Common myeloid progenitor, CD34-positive (primary cell): ENCODE results near the gene LTF.
A peak's percentile ranks its signal among the peaks of the same experiment; 100 is the strongest.
"Not testable (repeated sequence)": the region's sequence is repeated elsewhere in the genome, so short reads cannot be mapped to it uniquely, and the experiment has no call there.

Source experiments
- CTCF ChIA-PET: fragments of 350-600 bp; sonication (Branson Sonifier 250); formaldehyde crosslinking; loops from one replicate; lab custom pipeline; 2021; ENCODE audit warnings: antibody characterized with exemption; lab: Charles Lee
- POLR2A ChIA-PET: fragments of 350-600 bp; sonication (Branson Sonifier 250); formaldehyde crosslinking; loops from one replicate; lab custom pipeline; 2021; ENCODE audit warnings: antibody characterized with exemption; lab: Charles Lee
- DNase-seq, 3 donors: peaks; one replicate each; pipeline versions ENCODE4 v3.0.0 to v3.0.0-alpha.2; 2013
- H3K27ac ChIP-seq, 2 experiments: 1 replicate in 1 of 2; 2 replicates in 1 of 2; pipeline ENCODE4 v1.7.0; 2013; ENCODE audit warnings: inconsistent platforms in 2 of 2, low read length in 2 of 2, mild to moderate bottlenecking in 2 of 2, low read depth in 1 of 2, moderate library complexity in 1 of 2; ENCODE audit not compliant: severe bottlenecking in 2 of 2, insufficient read depth in 1 of 2, poor library complexity in 1 of 2
- H3K27me3 ChIP-seq, 5 experiments: replicated peaks in 2 of 5; 1 replicate in 3 of 5; 2 replicates in 2 of 5; pipeline versions ENCODE4 v1.6.1 to v1.7.0; 2013; ENCODE audit warnings: low read length in 4 of 5, mild to moderate bottlenecking in 2 of 5, moderate library complexity in 2 of 5, inconsistent platforms in 1 of 5; ENCODE audit not compliant: insufficient read depth in 5 of 5, control insufficient read depth in 4 of 5
- H3K36me3 ChIP-seq, 4 experiments: 1 replicate in 2 of 4; 2 replicates in 2 of 4; pipeline versions ENCODE4 v1.6.1 to v1.7.0; 2013; ENCODE audit warnings: low read length in 3 of 4, control low read depth in 1 of 4, mild to moderate bottlenecking in 1 of 4; ENCODE audit not compliant: control insufficient read depth in 4 of 4, insufficient read depth in 4 of 4
- H3K4me1 ChIP-seq, 4 experiments: 1 replicate in 3 of 4; 2 replicates in 1 of 4; pipeline versions ENCODE4 v1.6.1 to v1.7.1; 2013; ENCODE audit warnings: low read length in 3 of 4, mild to moderate bottlenecking in 3 of 4, control low read depth in 1 of 4, inconsistent platforms in 1 of 4, moderate library complexity in 1 of 4; ENCODE audit not compliant: control insufficient read depth in 4 of 4, insufficient read depth in 4 of 4; ENCODE audit errors: control extremely low read depth in 1 of 4
- H3K4me3 ChIP-seq, 7 experiments: 1 replicate in 4 of 7; 2 replicates in 3 of 7; pipeline versions ENCODE4 v1.5.1 to v1.7.0; 2013; ENCODE audit warnings: mild to moderate bottlenecking in 7 of 7, low read length in 6 of 7, moderate library complexity in 6 of 7, inconsistent platforms in 2 of 7, low read depth in 2 of 7, control low read depth in 1 of 7; ENCODE audit not compliant: insufficient read depth in 4 of 7, control insufficient read depth in 1 of 7; ENCODE audit errors: extremely low read depth in 1 of 7
- H3K9me3 ChIP-seq, 5 experiments: 1 replicate in 4 of 5; 2 replicates in 1 of 5; pipeline versions ENCODE4 v1.6.1 to v1.7.1; 2013; ENCODE audit warnings: low read length in 4 of 5, mild to moderate bottlenecking in 2 of 5, inconsistent platforms in 1 of 5, low read depth in 1 of 5, moderate library complexity in 1 of 5; ENCODE audit not compliant: control insufficient read depth in 4 of 5, insufficient read depth in 2 of 5; ENCODE audit errors: control extremely low read depth in 1 of 5
- WGBS: methylation state at CpG from one replicate; pipeline ENCODE4 v1.1.5; 2013; ENCODE audit not compliant: insufficient coverage; 5-methylcytosine and 5-hydroxymethylcytosine counted together

Gene LTF

DNA sequence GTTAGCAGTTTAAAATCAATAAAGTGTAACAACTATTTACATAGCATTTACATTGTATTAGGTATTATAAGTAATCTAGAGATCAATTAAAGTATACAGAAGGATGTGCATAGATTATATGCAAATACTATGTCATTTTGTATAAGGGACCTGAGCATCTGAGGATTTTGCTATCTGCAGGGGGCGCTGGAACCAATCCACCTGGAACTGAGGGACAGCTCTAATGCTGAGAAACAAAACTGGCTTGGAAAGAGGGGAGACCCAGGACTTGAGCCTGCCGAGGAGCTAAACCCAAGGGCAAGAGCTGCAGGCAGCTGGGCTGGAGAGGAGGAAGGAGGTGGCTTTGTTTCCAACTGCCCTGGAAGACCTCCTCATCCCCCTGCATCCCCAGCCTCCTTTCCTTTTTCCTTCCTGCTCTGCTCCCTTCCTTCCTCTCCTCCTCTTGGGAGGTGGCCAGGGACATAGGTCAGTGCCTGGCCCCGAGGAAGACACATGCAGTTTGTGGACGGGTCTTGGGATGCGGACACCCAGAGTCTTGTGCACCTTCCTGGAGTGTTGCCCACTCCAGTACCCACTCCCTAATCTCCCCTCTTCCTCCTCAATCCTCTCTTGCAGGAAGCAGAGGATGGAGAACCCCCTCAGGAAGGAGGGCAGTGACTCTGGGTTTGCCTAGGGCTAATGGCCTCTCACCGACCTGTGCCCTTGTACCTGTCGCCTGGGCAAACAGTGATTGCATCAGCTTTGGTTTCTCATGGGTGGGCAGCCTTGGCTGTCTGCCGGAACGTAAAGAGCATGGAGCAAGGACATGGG is 32.2 kb upstream of the LTF start:
- H3K4me3 ChIP-seq = no peak overlapping the region
- POLR2A ChIA-PET = no interaction called here
- H3K27me3 ChIP-seq = no peaks in the 10 kb centered on the region
- no peaks in the 10 kb centered on the region for H3K9me3 ChIP-seq
- peak; percentile 43 to 63 (median 50) for DNase-seq
- peaks cover 10 to 20% (median 11%) of the 10 kb centered on the region in 4 experiments for H3K4me1 ChIP-seq
- CTCF ChIA-PET = interaction anchor here (0.9 to 7.5 kb wide), 17 partner anchors 8 to 133 kb away, joined by 3 to 86 read pairs (median 6); no protein-coding TSS in a partner anchor
- WGBS = 70% methylated on average over 6 of the region's 9 CpGs
- H3K36me3 ChIP-seq = no peaks in the 10 kb centered on the region
- no peak overlapping the region for H3K27ac ChIP-seq

DNA sequence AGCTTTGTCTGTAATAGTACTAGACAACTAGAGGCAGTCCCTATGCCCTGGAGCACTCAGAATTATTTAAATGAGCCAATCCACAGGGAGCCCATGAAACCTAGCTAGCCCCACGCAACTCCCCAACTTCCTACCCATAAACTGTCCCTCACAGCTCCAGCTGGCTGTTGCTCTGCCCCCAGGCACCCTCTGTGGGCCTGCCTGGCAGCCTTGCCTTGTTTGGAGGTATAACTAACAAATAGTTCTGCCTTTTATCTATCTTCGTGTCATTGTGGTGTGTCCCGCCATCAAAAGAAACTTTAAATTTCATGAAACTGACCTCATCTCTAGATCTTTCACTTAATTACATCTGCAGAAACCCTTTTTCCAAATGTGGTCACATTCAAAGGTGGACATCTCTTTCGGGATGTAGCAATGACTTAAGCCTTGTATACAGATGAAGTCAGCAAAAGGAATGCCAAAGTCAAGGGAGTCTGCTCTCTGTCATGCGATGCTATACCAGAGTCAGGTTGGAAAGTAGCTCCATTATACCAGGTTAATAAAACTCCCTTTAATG is 31.3 kb upstream of the LTF start:
- ChIA-PET POLR2A (no interaction called here), CTCF (interaction anchor here (0.6 to 6.1 kb wide), 15 partner anchors 10 to 1454 kb away, joined by 3 to 86 read pairs (median 5); no protein-coding TSS in a partner anchor)
- Histone ChIP-seq H3K4me3 (no peak overlapping the region), H3K27ac (no peak overlapping the region), H3K4me1 (peaks cover 3 to 10% (median 6%) of the 10 kb centered on the region in 4 experiments), H3K9me3 (no peaks in the 10 kb centered on the region), H3K36me3 (no peaks in the 10 kb centered on the region), H3K27me3 (no peaks in the 10 kb centered on the region)
- no peak for DNase-seq
- 97% methylated on average over 4 of the region's 5 CpGs for WGBS

DNA sequence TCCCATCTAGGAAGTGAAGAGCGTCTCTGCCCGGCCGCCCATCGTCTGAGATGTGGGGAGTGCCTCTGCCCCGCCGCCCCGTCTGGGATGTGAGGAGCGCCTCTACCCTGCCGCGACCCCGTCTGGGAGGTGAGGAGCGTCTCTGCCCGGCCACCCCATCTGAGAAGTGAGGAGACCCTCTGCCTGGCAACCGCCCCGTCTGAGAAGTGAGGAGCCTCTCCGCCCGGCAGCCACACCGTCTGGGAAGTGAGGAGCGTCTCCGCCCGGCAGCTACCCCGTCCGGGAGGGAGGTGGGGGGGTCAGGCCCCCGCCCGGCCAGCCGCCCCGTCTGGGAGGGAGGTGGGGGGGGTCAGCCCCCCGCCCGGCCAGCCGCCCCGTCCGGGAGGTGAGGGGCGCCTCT is 29.8 kb upstream of the LTF start:
- H3K4me3 ChIP-seq, H3K4me1 ChIP-seq, H3K27me3 ChIP-seq, CTCF ChIA-PET, DNase-seq, H3K27ac ChIP-seq, POLR2A ChIA-PET, H3K36me3 ChIP-seq, H3K9me3 ChIP-seq: not testable (repeated sequence)
- 100% methylated on average over 5 of the region's 33 CpGs for WGBS

DNA sequence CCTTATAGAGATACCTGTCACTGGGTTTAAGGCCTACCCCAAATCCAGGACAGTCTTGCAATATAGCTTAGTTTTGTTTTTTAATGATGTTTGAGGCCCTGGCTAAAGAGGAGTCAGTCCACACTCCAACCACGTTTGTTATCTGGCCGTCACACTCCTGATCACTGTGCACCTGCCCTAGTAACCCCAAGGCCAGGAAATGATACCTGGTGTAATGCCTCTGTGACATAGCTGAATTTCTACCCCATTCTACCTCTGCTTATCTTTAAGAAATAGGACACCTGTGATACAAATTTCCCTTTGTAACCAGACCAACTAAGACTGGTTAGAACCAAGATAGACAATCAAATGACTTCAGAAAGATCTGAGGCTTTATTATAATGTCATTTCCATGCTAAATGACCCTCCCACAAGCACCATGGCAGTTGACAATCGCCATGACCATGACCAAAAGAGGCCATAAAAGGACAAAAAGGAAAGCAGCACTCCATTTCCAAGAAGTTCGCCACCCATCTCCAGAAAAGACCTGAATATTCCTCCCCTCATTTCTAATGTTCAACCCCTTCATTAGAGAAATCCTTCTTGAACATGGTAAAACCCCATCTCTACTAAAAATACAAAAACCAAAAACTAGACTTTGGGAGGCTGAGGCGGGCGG is 28.3 kb upstream of the LTF start:
- CTCF ChIA-PET = interaction anchor here (1.0 to 1.8 kb wide), 9 partner anchors 9 to 136 kb away, joined by 3 to 18 read pairs (median 3); no protein-coding TSS in a partner anchor
- H3K9me3 ChIP-seq = no peaks in the 10 kb centered on the region
- peaks cover 0 to 16% (median 9%) of the 10 kb centered on the region in 4 experiments for H3K4me1 ChIP-seq
- POLR2A ChIA-PET = no interaction called here
- 93% methylated on average over 6 of the region's 6 CpGs for WGBS
- H3K36me3 ChIP-seq = no peaks in the 10 kb centered on the region
- no peaks in the 10 kb centered on the region for H3K27me3 ChIP-seq
- H3K4me3 ChIP-seq = no peak overlapping the region
- no peak for DNase-seq
- no peak overlapping the region for H3K27ac ChIP-seq

DNA sequence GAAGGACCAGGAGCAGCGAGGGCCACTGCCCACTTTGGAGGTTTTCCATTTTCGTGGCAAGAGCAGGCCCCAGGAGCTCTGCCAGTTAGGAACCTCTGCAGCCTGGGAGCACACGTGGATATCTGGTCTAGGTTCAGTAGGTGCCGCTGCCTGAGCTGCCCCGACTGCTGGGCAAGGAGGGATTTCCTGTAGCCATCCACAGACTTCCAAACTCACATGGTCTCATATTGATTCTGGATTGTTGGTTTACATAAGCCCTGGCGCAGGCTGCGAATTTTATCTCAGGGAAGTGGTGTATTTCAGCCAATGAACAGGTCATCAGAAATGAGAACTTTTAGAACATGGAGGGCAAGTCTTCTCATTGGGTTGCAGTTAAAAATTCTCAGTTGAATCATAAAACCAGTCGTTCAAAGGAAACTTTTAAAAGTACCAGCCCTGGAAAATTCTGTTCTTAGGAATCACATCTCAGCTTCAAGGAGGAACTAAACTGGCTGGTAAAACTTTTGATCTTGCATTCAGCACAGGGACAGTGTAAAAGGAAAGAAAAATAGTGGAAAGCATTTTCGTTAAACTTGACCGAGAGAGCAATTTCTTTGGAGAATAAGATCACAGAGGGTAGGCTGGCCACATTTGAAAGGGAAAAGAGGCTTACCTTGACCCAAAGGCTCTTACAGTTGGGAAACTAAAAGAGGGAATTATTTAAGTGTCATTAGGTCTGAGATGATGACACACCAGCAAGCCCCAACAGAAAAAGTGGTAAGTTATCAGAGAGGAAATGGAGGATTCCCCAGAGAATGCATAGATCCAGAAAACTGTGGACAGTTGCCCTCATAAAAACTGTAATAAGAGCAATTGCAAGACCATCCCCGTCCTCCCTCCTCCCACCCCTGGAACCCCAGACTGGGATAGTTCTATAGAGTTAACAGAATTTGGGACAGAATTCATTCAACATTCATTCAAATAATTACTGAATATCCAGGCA is 26.7 kb upstream of the LTF start:
- Histone ChIP-seq H3K36me3 (no peaks in the 10 kb centered on the region), H3K4me1 (peaks cover 0 to 16% (median 9%) of the 10 kb centered on the region in 4 experiments), H3K27me3 (peaks cover 0 to 3% (median 0%) of the 10 kb centered on the region in 5 experiments), H3K9me3 (no peaks in the 10 kb centered on the region), H3K27ac (no peak overlapping the region), H3K4me3 (no peak overlapping the region)
- ChIA-PET POLR2A (no interaction called here), CTCF (interaction anchor here (0.7 to 8.4 kb wide), 7 partner anchors 9 to 71 kb away, joined by 3 to 184 read pairs (median 4); partner anchors contain the start of genes LRRC2 and RTP3)
- 94% methylated on average over 10 of the region's 11 CpGs for WGBS
- DNase-seq = no peak

DNA sequence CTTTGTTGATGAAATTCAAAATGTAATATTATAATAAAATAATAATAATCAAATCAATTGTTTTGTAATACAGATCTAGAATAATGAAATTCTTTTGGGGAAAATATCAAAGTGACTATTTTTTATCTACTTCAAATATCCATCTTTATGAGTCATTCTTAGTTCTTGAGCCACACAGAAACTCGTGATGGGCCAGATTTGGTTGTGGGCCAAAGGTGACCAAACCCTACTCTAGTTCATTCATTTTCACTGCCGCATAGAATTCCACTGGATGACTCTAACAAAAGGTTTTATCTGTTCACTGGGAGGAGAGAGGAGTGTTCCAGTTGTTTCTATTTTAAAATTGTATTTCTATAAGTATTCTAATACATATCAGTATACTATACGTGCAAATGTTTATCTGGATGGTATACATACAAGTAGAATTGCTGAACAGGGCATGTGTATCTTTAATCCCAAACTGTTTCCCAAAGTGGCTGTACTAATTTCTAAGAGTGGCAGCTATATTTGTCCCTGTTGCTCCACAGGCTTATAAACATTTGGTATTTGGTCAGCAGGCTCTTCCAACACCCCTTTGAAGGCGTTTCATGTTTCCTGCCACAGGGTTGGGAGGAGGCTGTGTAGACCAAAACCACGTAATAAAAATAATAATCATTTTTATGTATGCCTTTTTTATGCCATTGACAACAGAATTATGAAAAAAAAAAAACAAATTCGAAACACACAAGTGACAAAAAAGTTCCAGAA is 25.8 kb upstream of the LTF start:
- CTCF ChIA-PET = interaction anchor here (0.8 to 8.4 kb wide), 12 partner anchors 10 to 406 kb away, joined by 3 to 184 read pairs (median 10); partner anchors contain the start of genes CCR5, LRRC2 and RTP3
- POLR2A ChIA-PET = interaction anchor here (0.6 to 2.1 kb wide), 3 partner anchors 48 to 139 kb away, joined by 3 to 7 read pairs (median 3); no protein-coding TSS in a partner anchor
- no peaks in the 10 kb centered on the region for H3K9me3 ChIP-seq
- H3K36me3 ChIP-seq = no peaks in the 10 kb centered on the region
- peaks cover 0 to 3% (median 0%) of the 10 kb centered on the region in 5 experiments for H3K27me3 ChIP-seq
- no peak overlapping the region for H3K27ac ChIP-seq
- H3K4me1 ChIP-seq = peaks cover 0 to 16% (median 9%) of the 10 kb centered on the region in 4 experiments
- no peak overlapping the region for H3K4me3 ChIP-seq
- no peak for DNase-seq
- WGBS = 89% methylated on average over 1 of the region's 6 CpGs
